ENCODE data around the gene LHPP.
A peak's percentile ranks its signal among the peaks of the same experiment; 100 is the strongest.
"Not testable (repeated sequence)": the region's sequence is repeated elsewhere in the genome, so short reads cannot be mapped to it uniquely, and the experiment has no call there.

Gene LHPP

DNA sequence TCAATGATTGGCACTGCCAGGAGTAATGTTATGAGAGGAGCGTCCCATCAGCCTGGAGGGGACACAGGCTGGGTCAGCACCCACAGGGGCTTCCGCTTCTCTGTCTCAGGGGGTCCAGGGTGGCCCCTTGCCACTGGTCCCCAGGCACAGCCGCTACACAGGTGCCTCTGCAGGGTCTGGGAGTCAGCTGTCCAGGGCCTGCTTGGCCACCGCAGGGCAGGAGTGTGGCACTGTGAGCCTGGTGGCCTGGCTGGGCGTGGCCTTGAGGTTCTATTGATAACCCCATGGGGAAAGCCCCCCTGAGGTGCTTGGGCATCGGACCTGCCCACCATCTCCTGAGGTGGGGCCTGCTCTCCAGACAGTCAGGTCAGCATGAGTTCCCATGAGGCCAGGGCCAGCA is 136.6 kb downstream of the LHPP start:
- DNase-seq, result no peak

DNA sequence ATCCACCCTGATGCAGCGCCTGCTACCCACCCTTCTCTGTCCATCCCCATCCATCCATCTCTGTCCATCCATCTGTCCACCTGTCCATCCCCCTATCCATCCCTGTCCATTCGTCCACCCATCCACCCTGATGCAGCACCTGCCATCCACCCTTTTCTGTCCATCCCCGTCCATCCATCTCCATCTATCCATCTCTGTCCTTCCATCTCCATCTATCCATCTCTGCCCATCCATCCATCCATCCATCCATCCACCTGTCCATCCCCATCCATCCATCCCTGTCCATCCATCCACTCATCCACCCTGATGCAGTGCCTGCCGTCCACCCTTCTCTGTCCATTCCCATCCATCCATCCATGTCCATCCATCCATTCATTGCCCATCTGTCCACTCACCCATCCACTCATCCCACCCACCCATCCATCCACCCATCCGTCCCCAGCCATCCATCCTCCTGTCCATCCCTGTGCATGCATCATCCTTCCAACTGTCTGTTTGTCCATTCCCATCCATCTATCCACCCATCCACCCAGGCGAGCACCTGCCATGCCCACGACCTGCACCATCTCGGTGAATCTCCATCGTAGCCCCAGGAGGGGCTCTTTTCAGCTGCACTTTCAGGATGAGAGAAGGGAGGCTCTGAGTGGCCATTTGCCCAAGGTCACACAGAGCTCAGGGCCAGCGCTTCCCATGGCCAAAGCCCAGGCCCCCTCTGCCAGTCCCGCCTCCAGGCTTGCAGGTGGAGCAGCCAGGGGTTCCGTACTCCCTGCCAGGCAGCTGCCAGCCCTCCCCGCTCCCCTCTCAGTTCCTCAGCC is 137.4 kb downstream of the LHPP start:
- no peak for DNase-seq

DNA sequence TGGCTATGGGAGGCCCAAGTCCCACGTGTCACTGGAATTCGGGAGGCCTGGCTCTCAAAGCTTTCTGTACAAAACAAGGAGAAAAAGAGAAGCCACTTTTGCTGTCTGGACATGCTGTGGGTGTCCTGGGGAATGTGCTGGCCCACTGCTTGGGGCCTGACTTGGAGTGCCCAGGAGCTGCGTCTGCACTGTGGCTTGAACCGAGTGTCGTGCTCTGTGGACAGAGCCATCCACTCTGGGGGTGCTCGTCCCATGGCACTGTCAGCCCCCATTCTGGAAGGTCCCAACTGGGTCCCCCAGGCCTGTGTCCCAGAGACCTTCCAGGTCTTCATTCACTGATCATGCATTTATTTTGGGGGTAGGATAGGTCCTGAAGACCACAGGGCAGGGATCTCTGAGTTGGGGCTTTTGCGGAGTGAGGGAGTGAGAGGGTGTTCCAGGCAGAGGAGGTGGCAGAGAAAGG is 138.0 kb downstream of the LHPP start:
- DNase-seq, result no peak

DNA sequence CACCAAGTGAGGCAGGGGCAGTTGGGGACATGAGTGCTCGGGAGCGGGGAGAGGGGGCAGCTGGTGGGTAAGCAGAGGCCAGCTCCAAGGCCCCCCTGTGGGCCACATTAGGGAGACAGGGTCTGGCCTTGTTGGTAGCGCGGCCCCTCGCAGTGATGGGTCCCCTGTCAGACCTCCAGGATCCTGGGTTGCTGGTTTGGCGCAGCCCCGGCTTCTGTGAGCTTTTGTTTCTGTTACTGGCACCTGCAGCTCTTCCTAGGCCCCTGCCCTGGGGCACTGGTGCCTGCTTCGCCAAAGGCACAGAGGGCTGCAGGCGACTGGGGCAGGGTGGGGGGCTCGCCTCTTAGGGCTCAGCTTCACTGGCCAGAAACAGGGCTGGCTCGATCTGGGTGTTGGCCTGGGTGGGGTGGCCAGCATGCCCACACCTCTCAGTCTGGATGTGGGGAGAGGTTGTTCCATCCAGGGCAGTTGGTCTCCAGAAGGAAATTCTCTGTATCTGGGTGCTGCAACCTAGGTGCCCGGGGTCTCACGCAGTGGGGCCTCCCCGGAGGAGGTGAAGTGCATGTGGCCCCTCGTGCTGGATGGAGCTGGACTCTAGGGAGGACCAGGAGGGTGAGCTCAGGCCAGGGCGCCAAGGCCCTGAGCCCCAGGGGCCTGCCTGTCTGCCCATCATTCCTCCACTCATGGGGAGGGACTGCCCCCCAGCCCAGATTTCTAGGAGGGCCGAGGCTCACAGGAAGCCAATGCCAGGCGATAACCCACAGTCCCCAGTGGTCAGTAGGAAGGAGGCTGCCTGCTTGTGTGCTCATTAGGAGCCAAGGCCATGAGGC is 138.6 kb downstream of the LHPP start:
- DNase-seq, result no peak

DNA sequence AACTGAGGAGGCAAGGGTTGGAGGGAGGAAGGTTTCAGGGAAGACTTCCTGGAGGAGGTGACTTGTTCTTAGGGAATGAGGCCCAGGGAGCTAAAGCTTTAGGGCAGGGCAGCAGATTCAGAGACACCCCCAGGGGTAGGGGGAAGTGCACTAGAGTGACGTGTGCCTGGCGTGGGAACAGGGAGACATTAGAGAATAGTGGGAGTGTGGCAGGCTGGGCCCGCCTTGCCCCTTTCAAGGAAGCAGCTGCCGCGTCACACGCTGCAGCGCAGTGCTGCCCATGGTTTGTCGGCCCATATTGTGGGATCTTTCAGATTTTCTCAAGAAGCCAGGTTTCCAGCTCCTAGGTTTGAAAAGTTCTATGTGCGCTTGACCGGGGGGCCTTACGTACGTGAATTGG is 139.4 kb downstream of the LHPP start:
- no peak for DNase-seq

DNA sequence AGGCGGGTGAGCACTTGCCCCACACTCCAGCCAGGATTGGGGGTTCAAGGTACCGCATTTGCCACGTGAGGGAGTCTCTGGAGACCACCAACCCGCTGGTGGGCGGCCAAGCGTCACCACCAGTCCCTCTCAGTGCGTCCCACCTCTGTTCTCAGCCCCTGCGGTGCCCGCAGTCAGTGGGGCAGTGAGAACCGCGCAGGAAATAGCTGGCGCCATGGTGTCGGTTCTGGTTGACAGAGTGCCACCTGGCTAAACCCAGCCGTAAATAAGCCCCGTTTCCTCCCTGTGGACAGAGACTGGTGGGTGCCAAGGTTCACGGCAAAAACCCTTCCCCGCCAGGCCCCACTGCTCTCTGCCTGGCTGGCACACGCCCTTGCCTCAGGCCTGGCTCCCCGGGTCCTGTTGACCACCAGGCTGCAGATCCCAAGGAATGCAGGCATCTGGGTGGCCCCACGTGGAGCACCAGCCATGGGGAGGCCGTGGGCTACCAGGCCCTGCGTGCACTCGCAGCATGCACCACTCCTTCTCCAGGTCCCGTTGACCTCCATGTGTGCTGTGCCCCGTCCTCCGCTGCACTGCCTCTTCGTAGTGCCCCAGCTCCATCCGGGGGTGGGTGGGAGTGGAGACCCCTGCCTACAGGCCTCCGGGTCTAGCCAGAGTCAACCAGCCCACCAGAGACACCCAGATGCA is 140.0 kb downstream of the LHPP start:
- peak in 1 of 2 donors; percentile 83 for DNase-seq

DNA sequence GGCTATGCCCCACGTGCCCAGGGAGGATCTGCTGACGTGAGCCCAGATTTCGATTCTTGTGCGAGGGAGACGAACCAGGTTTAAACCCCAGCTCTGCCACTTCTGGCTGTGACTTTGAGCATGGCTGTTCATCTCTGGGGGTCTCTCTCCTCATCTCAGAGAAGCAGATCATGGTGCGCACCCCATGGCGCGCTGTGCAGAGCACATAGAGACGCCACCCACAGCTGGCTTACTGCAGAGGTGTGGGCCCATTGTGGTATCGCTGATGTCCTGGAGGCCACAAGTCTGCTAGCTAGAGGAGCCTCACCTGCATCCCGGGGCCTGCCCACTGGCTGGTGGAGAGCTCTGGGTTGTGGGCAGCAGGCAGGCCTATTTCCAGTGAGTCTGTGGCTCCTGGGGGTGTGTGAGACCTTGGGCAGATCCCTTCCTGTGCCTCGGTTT is 140.5 kb downstream of the LHPP start:
- no peak for DNase-seq

DNA sequence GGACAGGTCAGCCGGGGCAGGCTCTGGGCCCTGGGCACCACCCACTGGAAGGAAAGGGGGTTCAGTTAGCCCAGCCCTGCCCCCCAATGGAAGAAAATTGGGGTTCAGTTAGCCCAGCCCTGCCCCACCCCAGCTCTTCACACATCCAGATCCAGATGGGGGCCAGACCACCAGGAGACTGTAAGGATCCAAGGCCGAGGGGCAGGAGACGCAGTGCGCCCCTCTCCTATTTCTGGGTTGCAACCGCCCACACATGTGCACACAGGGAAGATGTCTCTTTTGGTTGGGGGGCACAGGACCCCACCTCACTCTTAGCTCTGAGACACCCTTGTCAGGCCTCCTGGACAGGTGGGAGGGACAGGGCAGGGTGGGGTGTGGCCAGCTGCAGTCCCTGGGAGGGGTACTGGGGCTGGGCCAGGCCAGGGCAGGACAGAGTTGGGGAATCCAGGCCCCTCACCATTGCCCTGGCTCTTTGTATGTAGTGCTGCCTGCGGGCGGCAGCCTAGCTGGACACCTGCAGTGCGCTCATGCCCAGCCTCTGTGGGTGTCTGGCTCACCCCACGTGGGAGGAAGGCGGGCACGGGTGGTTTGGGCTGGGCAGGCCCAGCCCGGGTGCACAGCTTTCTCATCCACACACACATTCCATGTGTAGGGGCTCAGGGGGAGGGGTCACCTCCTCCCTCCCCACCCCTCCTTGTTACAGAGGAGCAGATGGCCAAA is 141.2 kb downstream of the LHPP start:
- DNase-seq, result no peak

DNA sequence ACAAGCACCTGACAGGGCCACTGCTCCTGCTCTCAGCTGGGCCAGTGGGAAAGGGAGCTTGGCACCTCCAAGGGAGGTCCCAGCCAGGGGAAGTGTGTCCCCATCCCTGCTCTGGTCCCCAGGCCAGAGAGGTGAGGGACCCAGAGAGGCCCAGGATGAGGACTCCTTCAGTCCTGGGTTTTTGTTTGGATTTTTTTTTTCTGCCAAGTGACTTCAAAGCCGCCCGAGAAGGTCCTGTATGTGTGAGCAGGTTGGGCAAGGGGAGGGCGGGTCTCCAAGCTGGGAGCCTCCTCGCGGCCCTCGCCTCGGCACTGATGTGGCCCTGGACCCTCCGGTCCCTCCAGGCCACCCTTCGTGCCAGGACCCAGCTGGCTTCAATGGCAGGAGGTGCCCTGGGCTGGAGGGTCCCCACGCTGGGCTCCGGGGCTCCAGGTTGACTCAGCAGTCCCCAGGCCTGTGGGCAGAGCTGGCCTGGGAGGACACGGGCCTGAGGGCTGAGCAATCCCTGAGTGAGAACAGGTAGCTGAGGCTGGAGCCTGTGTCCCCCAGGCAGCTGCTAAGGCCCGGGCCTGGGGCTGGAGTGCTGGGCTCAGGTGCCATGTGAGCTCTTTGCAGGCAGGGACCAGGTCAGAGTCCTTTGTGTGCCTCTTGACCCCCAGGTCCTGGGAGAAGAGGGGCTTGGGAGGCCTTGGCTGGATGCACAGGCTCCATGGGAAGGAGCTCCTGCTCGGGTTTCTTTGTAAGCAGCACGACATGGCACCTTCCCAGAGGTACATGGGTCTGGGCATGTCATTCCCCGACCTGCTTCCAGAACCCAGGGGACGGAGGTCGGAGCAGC is 142.0 kb downstream of the LHPP start:
- no peak for DNase-seq

DNA sequence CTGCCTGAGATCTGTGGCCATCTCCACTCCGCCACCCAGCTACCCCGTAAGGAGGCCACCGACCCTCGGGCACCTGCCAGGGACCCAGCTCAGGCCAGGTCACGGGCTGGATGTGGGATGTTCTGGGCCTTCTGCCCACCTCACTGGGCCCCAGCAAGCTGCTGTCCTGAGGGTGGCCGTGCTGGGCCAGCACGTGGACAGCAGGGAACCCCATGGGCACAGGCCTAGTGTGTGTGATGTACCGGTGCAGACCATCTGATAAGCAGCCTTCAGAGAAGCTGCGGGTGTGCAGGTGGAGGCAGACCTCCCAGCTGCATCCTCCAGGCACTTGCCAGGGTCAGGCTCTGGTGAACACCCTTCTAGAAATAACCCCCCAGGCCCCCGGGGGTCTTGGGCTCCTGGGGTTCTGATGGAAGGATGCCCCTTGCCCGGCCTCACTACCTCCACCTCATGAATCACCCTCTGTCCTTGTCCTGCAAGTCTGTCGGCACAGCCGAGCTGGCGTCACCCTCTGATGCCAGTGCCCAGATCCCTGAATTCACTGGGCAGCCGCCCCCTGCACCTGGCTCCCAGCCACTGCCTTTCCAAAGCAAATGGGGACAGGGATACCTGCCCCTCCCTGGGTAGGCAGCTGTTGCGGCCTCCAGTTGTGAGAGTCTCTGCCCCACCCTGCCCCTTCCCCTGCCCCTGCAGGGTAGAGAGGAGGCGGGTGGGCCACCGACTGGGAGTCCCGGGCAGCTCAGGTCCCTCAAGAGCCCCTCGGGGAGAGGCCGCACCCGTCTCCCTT is 142.8 kb downstream of the LHPP start:
- no peak for DNase-seq

DNA sequence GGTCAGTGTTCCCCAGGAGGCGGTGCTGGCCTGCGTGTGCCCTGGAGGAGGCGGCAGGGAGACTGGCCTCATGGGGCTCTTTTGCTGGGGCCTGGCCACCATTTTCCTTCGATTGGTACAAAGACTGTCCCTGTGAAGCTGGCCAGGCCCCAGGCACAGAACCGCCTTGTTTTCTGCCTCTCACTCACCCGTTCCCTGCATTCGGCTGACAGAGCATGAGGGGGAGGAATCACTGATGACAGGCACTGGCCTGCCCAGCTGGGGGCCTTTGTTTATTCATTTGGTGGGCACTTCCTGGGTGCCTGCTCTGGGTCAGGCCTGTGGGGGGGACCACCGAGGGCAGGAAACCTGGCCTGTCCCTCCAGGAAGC is 143.4 kb downstream of the LHPP start:
- DNase-seq, result no peak

DNA sequence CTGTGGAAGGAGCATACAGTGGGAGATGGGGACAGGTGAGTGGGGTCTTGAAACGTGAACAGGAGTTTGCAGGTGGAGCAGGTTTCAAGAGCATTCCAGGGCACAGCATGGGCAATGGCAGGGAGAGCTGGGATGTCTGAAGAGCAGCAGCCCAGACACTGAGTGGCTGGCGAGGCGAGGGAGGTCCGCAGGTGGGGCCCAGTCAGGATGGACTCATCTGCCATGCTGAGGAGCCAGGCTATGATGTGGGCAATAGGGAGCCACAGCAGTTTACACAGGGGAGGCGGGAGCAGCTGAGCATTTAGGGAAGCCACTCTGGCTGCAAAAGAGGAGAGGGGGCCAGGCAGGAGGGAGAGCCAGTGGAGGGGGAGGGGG is 143.8 kb downstream of the LHPP start:
- DNase-seq, result no peak

DNA sequence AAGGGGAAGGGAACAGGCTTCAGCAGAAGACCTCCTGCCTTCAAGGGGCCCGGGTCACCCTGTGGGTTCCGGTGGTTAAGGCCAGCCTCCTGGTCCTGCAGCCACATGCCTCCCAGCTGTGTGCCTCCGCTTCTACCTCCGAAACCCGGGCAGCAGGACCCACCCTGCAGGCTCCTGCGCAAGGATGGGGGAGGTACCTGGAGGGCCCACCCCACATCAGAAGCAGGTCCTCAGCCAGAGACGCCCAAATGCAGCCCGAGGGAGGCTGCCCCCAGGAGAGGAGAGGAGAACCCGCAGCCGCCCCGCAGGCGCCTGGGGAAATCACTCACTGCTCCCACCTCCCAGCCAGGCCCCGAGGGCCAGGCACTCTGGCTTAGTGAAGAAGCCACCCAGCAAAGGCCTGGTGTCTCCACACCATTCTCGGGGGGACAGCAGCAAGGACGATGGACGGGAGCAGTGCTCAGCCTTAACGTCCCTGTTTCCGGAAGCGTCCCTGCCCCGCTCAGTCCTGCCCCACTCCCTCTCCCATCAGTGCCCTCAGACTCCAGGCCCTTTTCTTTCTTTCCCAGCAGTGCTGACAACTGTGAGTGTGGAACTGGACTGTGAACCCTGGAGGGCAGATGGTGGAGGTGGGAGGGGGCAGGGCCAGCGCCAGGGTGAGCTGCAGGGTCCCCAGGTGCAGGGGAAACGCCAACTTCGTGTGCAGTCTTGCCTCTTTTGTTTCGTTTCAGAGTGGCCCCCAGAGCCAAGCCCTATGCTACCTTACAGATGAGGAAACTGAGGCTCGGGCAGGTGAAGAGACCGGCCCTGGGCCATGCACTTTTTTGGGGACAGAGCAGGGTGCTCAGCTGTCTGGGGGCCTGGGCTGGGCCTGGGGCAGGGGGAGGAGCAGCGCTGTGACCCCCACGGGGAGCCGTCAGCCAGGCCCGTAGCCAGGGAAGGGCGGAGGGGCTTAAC is 144.5 kb downstream of the LHPP start:
- DNase-seq, result no peak

DNA sequence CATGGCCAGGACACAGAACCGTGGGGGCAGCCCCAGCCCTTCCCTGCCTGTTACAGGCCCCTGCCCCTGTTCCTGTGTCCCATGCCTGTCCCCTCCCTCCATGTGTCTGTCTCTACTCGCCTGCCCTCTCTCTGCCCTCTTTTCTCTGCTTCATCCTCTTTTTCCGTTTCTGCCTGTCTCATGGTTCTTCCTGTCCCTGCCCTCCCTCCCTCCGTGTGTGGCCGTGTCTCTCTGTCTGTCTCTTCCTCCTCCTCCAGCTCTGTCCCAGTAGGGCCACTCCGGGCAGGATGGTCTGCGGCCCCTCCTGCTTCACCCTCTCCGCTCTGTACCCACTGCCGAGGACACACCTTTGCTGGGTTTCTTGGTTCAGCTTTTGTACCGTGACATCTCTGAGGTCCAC is 145.2 kb downstream of the LHPP start:
- DNase-seq, result no peak

DNA sequence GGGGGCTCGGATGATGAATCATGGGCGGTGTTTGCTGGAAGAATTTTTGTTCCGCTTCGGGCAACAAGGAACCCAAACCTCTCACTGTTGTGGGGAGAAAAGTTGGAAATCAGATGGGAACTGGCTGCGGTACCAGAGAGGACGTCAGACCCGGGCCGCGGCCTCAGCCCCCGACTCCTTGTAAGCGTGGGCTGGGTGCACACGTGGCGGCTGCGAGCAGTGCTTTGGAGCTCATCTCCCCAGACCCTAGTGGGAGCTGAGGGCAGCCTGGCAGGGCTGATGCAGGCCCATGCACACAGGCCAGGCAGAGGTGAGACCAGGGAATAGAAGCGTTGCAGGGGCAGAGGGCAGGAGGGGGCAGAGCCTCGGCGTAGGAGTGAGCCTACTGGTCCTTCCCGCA is 146.1 kb downstream of the LHPP start:
- no peak for DNase-seq

DNA sequence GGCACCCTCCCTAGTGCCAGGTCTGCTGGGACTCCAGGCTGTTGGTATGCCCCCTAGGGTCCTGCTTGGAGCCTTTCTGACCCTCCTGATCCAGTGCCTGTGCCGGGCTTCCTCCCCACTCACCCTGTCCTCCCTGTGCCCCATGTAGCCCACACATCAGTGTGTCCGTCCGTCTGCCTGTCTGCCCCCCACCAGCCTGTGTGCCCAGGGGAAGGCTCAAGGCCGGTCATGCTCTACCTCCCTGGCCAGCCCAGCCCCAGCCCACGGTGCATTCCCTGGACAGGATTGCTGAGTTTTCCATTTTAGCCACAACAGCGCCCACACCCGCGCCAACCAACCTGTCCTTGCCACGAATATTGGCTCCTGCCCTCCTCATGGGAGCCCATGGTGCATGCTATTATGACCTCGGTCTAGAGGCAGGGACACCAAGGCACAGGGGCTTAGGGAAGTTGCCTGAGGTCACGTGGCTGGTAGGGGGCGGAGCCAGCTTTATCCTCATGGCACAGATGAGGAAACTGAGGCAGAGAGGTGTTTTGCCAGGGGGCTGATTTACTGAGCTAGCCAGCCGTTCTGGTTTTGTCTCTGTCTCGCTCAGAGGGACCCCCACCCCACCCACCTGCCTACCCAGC is 146.6 kb downstream of the LHPP start:
- no peak for DNase-seq

DNA sequence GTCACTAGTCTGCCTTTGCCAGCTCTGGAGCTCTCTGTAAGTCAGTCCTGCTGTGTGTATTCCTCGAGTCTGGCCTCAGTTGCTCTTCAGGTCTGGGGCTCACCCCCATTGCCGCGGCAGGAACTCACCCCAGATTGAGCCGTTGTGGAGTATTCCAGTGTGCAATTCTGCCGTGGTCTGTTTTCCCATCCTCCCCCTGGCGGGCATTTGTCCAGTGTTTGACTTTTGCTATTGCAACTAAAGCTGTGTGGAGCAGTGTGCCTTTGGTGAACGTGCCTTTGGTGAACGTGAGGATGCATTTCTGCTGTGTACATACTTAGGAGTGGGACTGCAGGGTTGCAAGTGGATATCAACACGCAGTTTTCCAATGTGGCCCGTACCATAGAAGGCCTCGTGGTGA is 148.1 kb downstream of the LHPP start:
- no peak for DNase-seq

DNA sequence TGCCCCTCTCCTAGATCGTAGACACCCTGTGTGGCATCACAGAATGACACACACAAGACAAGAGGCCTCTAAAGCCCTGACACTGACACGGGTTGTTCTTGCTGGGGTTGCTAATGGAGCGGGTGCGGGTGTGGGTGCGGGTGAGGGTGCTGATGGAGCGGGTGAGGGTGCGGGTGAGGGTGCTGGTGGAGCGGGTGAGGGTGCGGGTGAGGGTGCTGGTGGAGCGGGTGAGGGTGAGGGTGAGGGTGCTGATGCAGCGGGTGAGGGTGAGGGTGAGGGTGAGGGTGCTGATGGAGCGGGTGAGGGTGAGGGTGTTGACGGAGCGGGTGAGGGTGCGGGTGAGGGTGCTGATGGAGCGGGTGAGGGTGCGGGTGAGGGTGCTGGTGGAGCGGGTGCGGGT is 148.6 kb downstream of the LHPP start:
- not testable (repeated sequence) for DNase-seq

DNA sequence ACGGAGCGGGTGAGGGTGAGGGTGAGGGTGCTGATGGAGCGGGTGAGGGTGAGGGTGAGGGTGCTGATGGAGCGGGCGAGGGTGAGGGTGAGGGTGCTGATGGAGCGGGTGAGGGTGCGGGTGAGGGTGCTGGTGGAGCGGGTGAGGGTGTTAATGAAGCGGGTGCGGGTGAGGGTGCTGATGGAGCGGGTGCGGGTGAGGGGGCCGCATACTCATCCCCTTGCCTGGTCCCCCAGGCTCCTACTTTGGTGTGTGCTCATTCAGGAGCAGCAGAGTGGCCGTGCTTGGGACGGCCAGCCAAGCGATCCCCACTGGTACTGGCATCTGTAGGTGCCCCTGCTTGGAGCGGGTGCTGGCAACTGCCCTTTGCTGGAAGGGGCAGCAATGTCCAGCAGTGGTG is 149.2 kb downstream of the LHPP start:
- not testable (repeated sequence) for DNase-seq
